ENCODE measurements around the gene RECQL5. TPM values are rescaled to one million over a fixed set of nuclear protein-coding genes. Genes with fewer than 3 reads are reported as not detected.
A peak's percentile ranks its signal among the peaks of the same experiment; 100 is the strongest.

Gene RECQL5
- polyA plus RNA-seq (2011; rRNA removed), result 9.3 and 11.9 TPM in 2 replicates
- polyA minus RNA-seq (2011; rRNA and poly(A)+ RNA removed), result 18.0 and 26.7 TPM in 2 replicates

DNA sequence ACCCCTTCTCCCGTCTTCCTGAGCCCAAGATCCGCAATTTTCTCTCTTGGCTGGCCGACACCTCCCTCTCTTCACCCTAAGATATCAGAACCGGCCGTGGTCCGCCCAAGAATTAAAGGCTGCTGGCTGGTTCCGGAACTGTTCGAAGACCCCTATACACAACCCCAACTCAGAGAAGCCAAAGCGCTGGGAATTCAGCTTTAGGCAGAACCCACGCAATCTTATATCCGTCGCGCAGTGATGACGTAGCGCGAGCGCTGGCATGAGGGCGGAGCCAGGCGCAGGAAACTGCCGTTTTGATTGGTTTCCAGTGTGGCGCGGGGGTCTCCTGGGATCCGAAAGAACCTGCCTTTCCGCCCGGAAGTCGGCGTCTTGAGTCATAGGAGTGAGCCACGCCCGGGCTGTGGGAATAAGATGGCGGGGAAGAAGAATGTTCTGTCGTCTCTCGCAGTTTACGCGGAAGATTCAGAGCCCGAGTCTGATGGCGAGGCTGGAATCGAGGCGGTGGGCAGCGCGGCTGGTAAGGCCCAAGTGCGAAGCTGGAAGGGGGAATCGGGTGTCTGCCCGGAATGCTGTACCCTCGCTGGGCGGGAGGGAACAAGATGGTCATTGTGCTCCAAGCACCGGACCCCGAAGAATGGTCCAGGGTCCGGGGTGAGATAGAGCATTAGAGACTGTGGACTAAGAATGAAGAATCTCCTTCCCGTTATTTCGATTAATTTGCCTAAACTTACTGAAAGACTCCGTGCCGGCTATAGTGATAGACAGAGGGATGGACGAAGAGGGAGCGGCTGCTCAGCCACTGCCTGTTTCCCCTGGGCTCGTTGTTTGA lies at the start of gene RECQL5, which contains the start of gene SAP30BP:
Gene RECQL5 (minus strand): TSS at position 196 of the 832 bp plus-strand sequence. CDS start 597 bp downstream, outside the sequence.
Gene SAP30BP (plus strand): TSS at position 380 of the 832 bp plus-strand sequence. CDS start 35 bp downstream, at position 415.
- Histone ChIP-seq H3K4me3 (ENCODE audit: low read depth, low read length) (peak within 1 kb of the TSS; percentile 100), H3K27ac (ENCODE audit: low read depth, low read length) (peak within 1 kb of the TSS; percentile 77), H3K9me3 (ENCODE audit: control insufficient read depth, insufficient read depth, low read length) (no peaks in the 10 kb centered on the region), H3K27me3 (ENCODE audit: control insufficient read depth, insufficient read depth, low read length) (no peaks in the 10 kb centered on the region)
- peak; percentile 98 for DNase-seq (ENCODE audit: low read depth, low spot score)
- ChIA-PET CTCF (interaction anchor here (0.5 to 4.4 kb wide), 5 partner anchors 13 to 86 kb away, joined by 4 to 49 read pairs (median 5); partner anchors contain the start of gene SMIM5), POLR2A (interaction anchor here (0.6 to 1.3 kb wide), 6 partner anchors 9 to 396 kb away, joined by 3 to 9 read pairs (median 4); partner anchors contain the start of genes MIF4GD, SMIM5, TMEM94 and TSEN54)
- no peak for TF ChIP-seq CTCF (IDR thresholded peaks at IDR 0.05; ENCODE audit: low read depth, low read length)

GRCh38 chr17:75712446-75712845 lies 45.5 kb upstream of the RECQL5 start:
- DNase-seq (ENCODE audit: low read depth, low spot score), result no peak
- ChIA-PET POLR2A (no interaction called here), CTCF (interaction anchor here (2.9 kb wide), 1 partner anchor 79 kb away, joined by 11 read pairs; the partner anchor contains the start of gene SMIM5)

DNA sequence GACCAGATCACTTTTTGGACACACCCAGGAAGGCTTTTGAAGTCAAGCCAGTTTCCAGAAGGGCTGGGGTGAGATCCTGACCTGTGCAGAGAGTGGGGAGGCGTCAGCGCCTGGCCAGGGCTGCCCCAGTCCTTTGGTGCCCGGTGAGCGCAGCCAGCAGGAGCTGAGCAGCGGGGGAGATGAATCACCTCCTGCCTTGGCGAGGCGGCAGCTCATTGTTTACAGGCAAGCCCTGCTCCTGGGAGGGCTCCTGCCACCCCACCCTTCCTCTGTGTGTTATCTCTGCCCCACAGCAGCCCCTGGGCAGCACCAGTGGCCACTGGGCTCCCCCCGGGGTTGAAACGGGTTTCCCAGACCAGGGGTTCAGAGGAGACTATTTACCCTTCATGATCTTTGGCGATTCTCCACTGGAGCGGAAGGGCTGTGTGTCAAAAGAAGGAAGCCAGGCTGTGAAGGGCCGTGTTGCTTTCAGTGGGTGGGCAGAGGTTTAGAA lies 40.2 kb upstream of the RECQL5 start:
- DNase-seq (ENCODE audit: low read depth, low spot score), result no peak
- ChIA-PET POLR2A (no interaction called here), CTCF (interaction anchor here (1.8 kb wide), 1 partner anchor 74 kb away, joined by 4 read pairs; the partner anchor contains the start of gene SMIM5)
- H3K27ac ChIP-seq (ENCODE audit: low read depth, low read length), result no peak overlapping the region
- H3K27me3 ChIP-seq (ENCODE audit: control insufficient read depth, insufficient read depth, low read length), result no peaks in the 10 kb centered on the region
- H3K9me3 ChIP-seq (ENCODE audit: control insufficient read depth, insufficient read depth, low read length), result no peaks in the 10 kb centered on the region
- no peak for TF ChIP-seq CTCF (IDR thresholded peaks at IDR 0.05; ENCODE audit: low read depth, low read length)
- no peak overlapping the region for H3K4me3 ChIP-seq (ENCODE audit: low read depth, low read length)

More at GRCh38 chr17:75712446-75712845, 45.5 kb upstream of the RECQL5 start:
- Histone ChIP-seq H3K27me3 (ENCODE audit: control insufficient read depth, insufficient read depth, low read length) (no peaks in the 10 kb centered on the region), H3K4me3 (ENCODE audit: low read depth, low read length) (no peak overlapping the region), H3K9me3 (ENCODE audit: control insufficient read depth, insufficient read depth, low read length) (no peaks in the 10 kb centered on the region), H3K27ac (ENCODE audit: low read depth, low read length) (no peak overlapping the region)
- TF ChIP-seq CTCF (IDR thresholded peaks at IDR 0.05; ENCODE audit: low read depth, low read length), result no peak

DNA sequence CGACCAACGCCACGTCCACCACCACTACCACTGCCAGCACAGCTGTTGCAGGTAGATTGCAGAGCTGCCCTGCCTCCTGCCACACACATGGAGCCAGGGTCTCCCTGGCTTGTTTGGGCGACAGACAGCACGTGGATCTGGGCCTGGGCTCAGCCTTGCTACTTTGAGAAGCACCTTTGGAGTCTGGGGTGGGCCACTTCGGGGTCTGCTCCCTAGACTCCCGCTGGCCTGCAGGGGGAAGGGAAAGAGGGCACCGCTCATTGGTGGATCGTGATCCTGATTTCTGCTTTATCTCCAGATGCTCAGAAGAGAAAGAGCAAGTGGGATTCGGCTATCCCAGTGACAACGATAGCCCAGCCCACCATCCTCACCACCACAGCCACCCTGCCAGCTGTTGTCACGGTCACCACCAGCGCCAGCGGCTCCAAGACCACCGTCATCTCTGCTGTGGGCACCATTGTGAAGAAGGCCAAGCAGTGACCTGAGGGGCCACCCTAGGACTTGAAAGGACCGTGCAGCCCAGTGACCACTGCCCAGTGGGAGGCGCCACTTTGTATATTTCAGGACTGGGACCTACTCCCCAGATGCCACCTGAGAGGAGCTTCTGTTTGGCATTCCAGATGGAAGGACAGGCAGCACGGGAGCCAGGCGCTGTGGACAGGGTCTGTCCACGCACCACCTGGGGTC lies 39.2 kb upstream of the RECQL5 start:
- DNase-seq (ENCODE audit: low read depth, low spot score), result no peak
- Histone ChIP-seq H3K4me3 (ENCODE audit: low read depth, low read length) (no peak overlapping the region), H3K27ac (ENCODE audit: low read depth, low read length) (no peak overlapping the region), H3K27me3 (ENCODE audit: control insufficient read depth, insufficient read depth, low read length) (no peaks in the 10 kb centered on the region), H3K9me3 (ENCODE audit: control insufficient read depth, insufficient read depth, low read length) (no peaks in the 10 kb centered on the region)
- CTCF ChIA-PET, result interaction anchor here (0.9 kb wide), 1 partner anchor 41 kb away, joined by 3 read pairs; no protein-coding TSS in a partner anchor
- POLR2A ChIA-PET, result no interaction called here
- TF ChIP-seq CTCF (IDR thresholded peaks at IDR 0.05; ENCODE audit: low read depth, low read length), result no peak
